Amygdala (tissue), 56 donors: ENCODE results near the gene BCOR.

ENCODE experiments used
- DNase-seq, 56 donors: peaks; one replicate each; lab custom pipeline; 2025; lab: John Stamatoyannopoulos, UW

The BCOR gene

GRCh38 chrX:40009890-40010289, 87.9 kb downstream of the BCOR start:
- no peak for DNase-seq

- peak in 1 of 56 donors; percentile 8 for DNase-seq
Observed at GRCh38 chrX:40009462-40009851, 88.3 kb downstream of the BCOR start.

- DNase-seq, result peak in 10 of 56 donors; percentile 2 to 45 (median 12)
Observed at GRCh38 chrX:40008791-40009461, 88.8 kb downstream of the BCOR start.

- DNase-seq, result peak in 1 of 56 donors; percentile 21
Observed at GRCh38 chrX:40007756-40008705, 89.7 kb downstream of the BCOR start.

- DNase-seq, result peak in 1 of 56 donors; percentile 8
Observed at GRCh38 chrX:40007131-40007755, 90.5 kb downstream of the BCOR start.

GRCh38 chrX:40006106-40007017, 91.4 kb downstream of the BCOR start:
- peak in 3 of 56 donors; percentile 1 to 20 (median 16) for DNase-seq

- DNase-seq, result peak in 1 of 56 donors; percentile 1
Observed at GRCh38 chrX:40005292-40006011, 92.3 kb downstream of the BCOR start.

GRCh38 chrX:40004921-40005291, 92.9 kb downstream of the BCOR start:
- no peak for DNase-seq

- DNase-seq, result no peak
Observed at GRCh38 chrX:40004246-40004535, 93.6 kb downstream of the BCOR start.

- no peak for DNase-seq
Observed at GRCh38 chrX:40003428-40004245, 94.1 kb downstream of the BCOR start.

- no peak for DNase-seq
Observed at GRCh38 chrX:40003071-40003427, 94.7 kb downstream of the BCOR start.
